NOMO-1 treated with DMSO at 0.1 percent for 48 hours (cell line): ENCODE measurements around the gene GRK5.

Experiments
- DNase-seq: peaks from one replicate; lab custom pipeline; 2025; ENCODE audit not compliant: unreplicated experiment; lab: John Stamatoyannopoulos, UW

Gene GRK5

GRCh38 chr10:119469325-119469707 lies 261.9 kb downstream of the GRK5 start:
- DNase-seq: no peak

- no peak for DNase-seq
These were observed 262.5 kb downstream of the GRK5 start for GRCh38 chr10:119469846-119470245.

GRCh38 chr10:119470920-119471702 lies 263.7 kb downstream of the GRK5 start:
- DNase-seq: no peak

GRCh38 chr10:119473771-119474170 lies 266.4 kb downstream of the GRK5 start:
- no peak for DNase-seq

- DNase-seq: no peak
These were observed 267.2 kb downstream of the GRK5 start for GRCh38 chr10:119474606-119475005.

GRCh38 chr10:119477444-119477843 lies 270.1 kb downstream of the GRK5 start:
- no peak for DNase-seq

- DNase-seq: peak; percentile 36
These were observed 270.9 kb downstream of the GRK5 start for GRCh38 chr10:119478111-119478802.

- DNase-seq: no peak
These were observed 271.5 kb downstream of the GRK5 start for GRCh38 chr10:119478811-119479341.

GRCh38 chr10:119479532-119479931 lies 272.2 kb downstream of the GRK5 start:
- no peak for DNase-seq

- DNase-seq: no peak
These were observed 273.3 kb downstream of the GRK5 start for GRCh38 chr10:119480667-119481066.

GRCh38 chr10:119481781-119482426 lies 274.5 kb downstream of the GRK5 start:
- DNase-seq: no peak

GRCh38 chr10:119483001-119483400 lies 275.6 kb downstream of the GRK5 start:
- DNase-seq: no peak

- DNase-seq: no peak
These were observed 276.5 kb downstream of the GRK5 start for GRCh38 chr10:119483839-119484238.

- no peak for DNase-seq
These were observed 281.3 kb downstream of the GRK5 start for GRCh38 chr10:119488675-119489074.

GRCh38 chr10:119489991-119490326 lies 282.6 kb downstream of the GRK5 start:
- no peak for DNase-seq

GRCh38 chr10:119491966-119492757 lies 284.8 kb downstream of the GRK5 start:
- DNase-seq: no peak

GRCh38 chr10:119493155-119493554 lies 285.8 kb downstream of the GRK5 start:
- DNase-seq: no peak

- DNase-seq: no peak
These were observed 287.1 kb downstream of the GRK5 start for GRCh38 chr10:119494236-119495020.

- no peak for DNase-seq
These were observed 287.7 kb downstream of the GRK5 start for GRCh38 chr10:119495021-119495505.

- DNase-seq: no peak
These were observed 288.2 kb downstream of the GRK5 start for GRCh38 chr10:119495545-119495944.
